Neural progenitor cell (in vitro differentiated cells): ENCODE measurements around the gene CEBPB. TPM values are rescaled to one million over a fixed set of nuclear protein-coding genes. Genes with fewer than 3 reads are reported as not detected.

Experiments
- DNase-seq: peaks from one replicate; pipeline ENCODE4 v3.0.0-alpha.2; 2016; ENCODE audit warnings: low spot score
- H2AFZ ChIP-seq: fragments of 200-600 bp; sonication (generic); replicated peaks from 2 replicates; pipeline ENCODE4 v1.6.1; 2016; ENCODE audit warnings: antibody characterized with exemption
- H3F3A ChIP-seq: fragments of 200-600 bp; sonication (generic); 2 replicates; pipeline ENCODE4 v1.6.1; 2016; ENCODE audit warnings: antibody characterized with exemption, low read depth
- H3K27ac ChIP-seq: fragments of 200-600 bp; sonication (generic); 2 replicates; pipeline ENCODE4 v1.5.1; 2016; ENCODE audit warnings: mild to moderate bottlenecking
- H3K27me3 ChIP-seq: fragments of 200-600 bp; sonication (generic); 2 replicates; pipeline ENCODE4 v1.6.1; 2016; ENCODE audit warnings: mild to moderate bottlenecking, moderate library complexity
- H3K36me3 ChIP-seq: fragments of 200-600 bp; sonication (generic); 2 replicates; pipeline ENCODE4 v1.5.1; 2016
- H3K4me1 ChIP-seq: fragments of 200-600 bp; sonication (generic); 2 replicates; pipeline ENCODE4 v1.6.1; 2016; ENCODE audit warnings: mixed run types
- H3K4me2 ChIP-seq: fragments of 200-600 bp; sonication (generic); 2 replicates; pipeline ENCODE4 v1.6.1; 2016
- H3K4me3 ChIP-seq: fragments of 200-600 bp; sonication (generic); 2 replicates; pipeline ENCODE4 v1.5.1; 2016
- H3K79me2 ChIP-seq: fragments of 200-600 bp; sonication (generic); 2 replicates; pipeline ENCODE4 v1.6.1; 2016; ENCODE audit warnings: low read depth
- H3K9ac ChIP-seq: fragments of 200-600 bp; sonication (generic); 2 replicates; pipeline ENCODE4 v1.6.1; 2016
- H3K9me3 ChIP-seq: fragments of 200-600 bp; sonication (generic); 2 replicates; pipeline ENCODE4 v1.5.1; 2016; ENCODE audit warnings: low read depth
- H4K20me1 ChIP-seq: fragments of 200-600 bp; sonication (generic); 2 replicates; pipeline ENCODE4 v1.6.1; 2016; ENCODE audit warnings: low read depth
- H3K27ac Mint-ChIP-seq: 3 replicates; pipeline ENCODE4 v1.8.0; 2021; ENCODE audit warnings: mixed read lengths
- H3K27me3 Mint-ChIP-seq: 2 replicates; pipeline ENCODE4 v1.8.0; 2022; ENCODE audit warnings: low read depth, mild to moderate bottlenecking, inconsistent platforms, moderate library complexity, mixed read lengths; ENCODE audit not compliant: insufficient read depth
- H3K36me3 Mint-ChIP-seq: 3 replicates; pipeline ENCODE4 v1.8.0; 2021; ENCODE audit warnings: mixed read lengths
- H3K4me1 Mint-ChIP-seq: 3 replicates; pipeline ENCODE4 v1.8.0; 2021; ENCODE audit warnings: mixed read lengths
- H3K4me3 Mint-ChIP-seq: 3 replicates; pipeline ENCODE4 v1.8.0; 2021; ENCODE audit warnings: mild to moderate bottlenecking, moderate library complexity, mixed read lengths
- H3K9me3 Mint-ChIP-seq: 3 replicates; pipeline ENCODE4 v1.8.0; 2020; ENCODE audit warnings: mixed read lengths
- CTCF ChIP-seq: fragments of 200-600 bp; sonication (generic); IDR thresholded peaks from 2 replicates; pipeline ENCODE4 v1.5.1; 2017; ENCODE audit warnings: antibody characterized with exemption, mild to moderate bottlenecking
- EZH2 ChIP-seq: fragments of 200-600 bp; sonication (generic); IDR thresholded peaks from 2 replicates; pipeline ENCODE4 v1.6.1; 2017; ENCODE audit warnings: antibody characterized with exemption, mild to moderate bottlenecking, moderate library complexity
- EZH2phosphoT487 ChIP-seq: fragments of 200-600 bp; sonication (generic); IDR thresholded peaks from 2 replicates; pipeline ENCODE4 v1.6.1; 2017; ENCODE audit warnings: antibody characterized with exemption
- total RNA-seq: library from RNA; depleted of rRNA; stranded (reverse); fragments of >200 nt; gene quantifications from 2 replicates; pipeline ENCODE4 v1.2.3, GENCODE V29; 2015; ENCODE audit warnings: low replicate concordance

Gene CEBPB
- total RNA-seq, 1 donor from 2014 or later, result 1.8 TPM

GRCh38 chr20:50221501-50222308 is 31.1 kb downstream of the CEBPB start:
- H3K4me3 ChIP-seq, result no peak overlapping the region
- no peaks in the 10 kb centered on the region for H3F3A ChIP-seq
- no peaks in the 10 kb centered on the region for H3K4me1 ChIP-seq
- no peaks in the 10 kb centered on the region for H3K9me3 ChIP-seq
- H3K27me3 ChIP-seq, result no peaks in the 10 kb centered on the region
- H3K4me2 ChIP-seq, result no peak overlapping the region
- no peak overlapping the region for H2AFZ ChIP-seq
- Mint-ChIP-seq H3K9me3 (no peaks in the 10 kb centered on the region), H3K36me3 (no peaks in the 10 kb centered on the region), H3K27ac (no peak overlapping the region), H3K27me3 (peaks cover 8% of the 10 kb centered on the region), H3K4me3 (no peak overlapping the region), H3K4me1 (peaks cover 2% of the 10 kb centered on the region)
- TF ChIP-seq EZH2, result no peak
- no peak for TF ChIP-seq CTCF
- TF ChIP-seq EZH2phosphoT487, result no peak
- no peak overlapping the region for H3K27ac ChIP-seq
- no peak overlapping the region for H3K9ac ChIP-seq
- no peaks in the 10 kb centered on the region for H4K20me1 ChIP-seq
- no peaks in the 10 kb centered on the region for H3K79me2 ChIP-seq
- H3K36me3 ChIP-seq, result no peaks in the 10 kb centered on the region
- DNase-seq, result no peak

GRCh38 chr20:50222309-50223038 is 31.8 kb downstream of the CEBPB start:
- H3K27ac ChIP-seq, result no peak overlapping the region
- TF ChIP-seq EZH2phosphoT487 (no peak), EZH2 (no peak), CTCF (no peak)
- no peaks in the 10 kb centered on the region for H3K9me3 Mint-ChIP-seq
- no peak overlapping the region for H3K4me3 Mint-ChIP-seq
- no peak overlapping the region for H3K27ac Mint-ChIP-seq
- H3K36me3 ChIP-seq, result no peaks in the 10 kb centered on the region
- no peak overlapping the region for H3K4me2 ChIP-seq
- H3K4me1 Mint-ChIP-seq, result peaks cover 2% of the 10 kb centered on the region
- H2AFZ ChIP-seq, result no peak overlapping the region
- H3K79me2 ChIP-seq, result no peaks in the 10 kb centered on the region
- no peaks in the 10 kb centered on the region for H3K27me3 ChIP-seq
- no peak overlapping the region for H3K4me3 ChIP-seq
- H3K36me3 Mint-ChIP-seq, result no peaks in the 10 kb centered on the region
- no peaks in the 10 kb centered on the region for H3K9me3 ChIP-seq
- peaks cover 8% of the 10 kb centered on the region for H3K27me3 Mint-ChIP-seq
- H4K20me1 ChIP-seq, result no peaks in the 10 kb centered on the region
- no peaks in the 10 kb centered on the region for H3K4me1 ChIP-seq
- DNase-seq, result no peak
- no peaks in the 10 kb centered on the region for H3F3A ChIP-seq
- no peak overlapping the region for H3K9ac ChIP-seq

GRCh38 chr20:50223039-50224005 is 32.7 kb downstream of the CEBPB start:
- Histone ChIP-seq H3K4me3 (no peak overlapping the region), H3K4me2 (no peak overlapping the region), H3K9ac (no peak overlapping the region), H3K4me1 (no peaks in the 10 kb centered on the region), H3K27ac (no peak overlapping the region), H4K20me1 (no peaks in the 10 kb centered on the region), H3F3A (no peaks in the 10 kb centered on the region), H2AFZ (no peak overlapping the region), H3K36me3 (no peaks in the 10 kb centered on the region), H3K27me3 (no peaks in the 10 kb centered on the region), H3K79me2 (no peaks in the 10 kb centered on the region), H3K9me3 (no peaks in the 10 kb centered on the region)
- DNase-seq, result no peak
- Mint-ChIP-seq H3K9me3 (no peaks in the 10 kb centered on the region), H3K36me3 (no peaks in the 10 kb centered on the region), H3K27me3 (peaks cover 7% of the 10 kb centered on the region), H3K27ac (no peak overlapping the region), H3K4me3 (no peak overlapping the region), H3K4me1 (peaks cover 2% of the 10 kb centered on the region)
- TF ChIP-seq EZH2phosphoT487, result no peak
- no peak for TF ChIP-seq CTCF
- TF ChIP-seq EZH2, result no peak
